Stimulated activated CD8-positive, alpha-beta memory T cell treated with anti-CD3 and anti-CD28 coated beads, Interleukin-7, amount 100 ng/mL, for 48 hours (primary cell): ENCODE results near the gene THRB.

Experiments
- DNase-seq, 2 donors: peaks; one replicate each; pipeline ENCODE4 v3.0.0-alpha.2; 2020; ENCODE audit warnings: low read depth in 1 of 2; ENCODE audit errors: extremely low read depth in 1 of 2

The THRB gene

DNA sequence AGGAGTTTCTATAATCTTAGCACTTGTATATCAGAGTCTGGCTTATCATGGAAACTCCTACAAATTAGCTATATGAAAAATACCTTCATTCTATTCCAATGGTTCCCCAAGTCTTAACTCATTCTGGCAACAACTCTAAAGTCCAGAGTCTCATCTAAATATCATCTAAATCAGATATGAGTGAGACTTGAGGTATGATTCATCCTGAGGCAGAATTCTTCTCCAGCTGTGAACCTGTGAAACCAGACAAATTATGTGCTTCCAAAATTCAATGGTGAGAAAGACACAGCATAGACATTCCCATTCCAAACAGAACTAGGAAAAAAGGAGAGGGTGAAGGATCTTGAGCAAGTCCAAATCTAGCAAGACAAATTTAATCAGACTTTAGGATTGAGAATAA is 138.8 kb downstream of the THRB start:
- DNase-seq: no peak

DNA sequence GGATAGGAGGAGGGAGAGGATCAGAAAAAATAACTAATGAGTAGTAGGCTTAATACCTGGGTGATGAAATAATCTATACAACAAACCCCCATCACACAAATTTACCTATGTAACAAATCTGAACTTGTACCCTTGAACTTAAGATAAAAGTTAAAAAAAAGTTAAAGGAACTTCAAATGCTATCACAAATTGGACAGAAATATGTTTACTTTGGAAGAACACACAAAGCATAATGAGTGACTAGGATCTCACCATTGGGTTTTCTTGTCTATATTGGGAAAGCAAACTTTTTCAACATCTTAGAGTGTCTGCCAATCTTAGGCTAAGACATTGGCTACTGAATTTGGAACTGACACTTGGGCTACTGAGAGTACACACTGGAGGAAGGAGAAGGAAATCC is 140.4 kb downstream of the THRB start:
- DNase-seq: no peak

DNA sequence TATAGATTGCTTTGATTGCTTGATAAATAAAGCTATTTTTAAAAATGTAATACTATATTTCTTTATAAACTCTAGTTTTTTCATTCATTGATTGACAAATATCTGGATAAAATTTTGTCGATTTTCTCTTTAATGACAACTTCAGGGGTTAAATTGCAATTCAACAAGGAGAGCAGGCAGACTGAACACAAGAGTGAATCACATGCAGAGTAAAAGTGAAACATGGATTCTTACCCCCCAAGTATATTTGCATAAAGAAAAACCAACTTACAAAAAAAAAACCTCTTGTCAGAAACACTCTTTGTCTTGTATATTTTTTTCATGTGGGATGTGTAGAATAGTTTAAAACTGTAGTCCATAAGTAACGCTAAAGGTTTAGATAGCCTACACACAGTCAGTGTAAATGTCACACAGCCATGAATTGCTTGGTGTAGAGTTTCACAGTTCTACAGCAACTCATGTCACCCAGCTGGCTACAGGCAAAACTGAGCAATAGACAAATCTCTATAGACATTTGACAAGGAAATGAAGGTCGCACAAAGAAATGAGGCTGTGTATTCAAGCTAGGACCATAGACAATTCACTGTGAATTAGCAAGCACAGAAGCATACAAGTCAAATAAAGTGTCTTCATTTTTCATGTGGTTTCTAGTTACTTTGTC is 141.6 kb downstream of the THRB start:
- DNase-seq: no peak

DNA sequence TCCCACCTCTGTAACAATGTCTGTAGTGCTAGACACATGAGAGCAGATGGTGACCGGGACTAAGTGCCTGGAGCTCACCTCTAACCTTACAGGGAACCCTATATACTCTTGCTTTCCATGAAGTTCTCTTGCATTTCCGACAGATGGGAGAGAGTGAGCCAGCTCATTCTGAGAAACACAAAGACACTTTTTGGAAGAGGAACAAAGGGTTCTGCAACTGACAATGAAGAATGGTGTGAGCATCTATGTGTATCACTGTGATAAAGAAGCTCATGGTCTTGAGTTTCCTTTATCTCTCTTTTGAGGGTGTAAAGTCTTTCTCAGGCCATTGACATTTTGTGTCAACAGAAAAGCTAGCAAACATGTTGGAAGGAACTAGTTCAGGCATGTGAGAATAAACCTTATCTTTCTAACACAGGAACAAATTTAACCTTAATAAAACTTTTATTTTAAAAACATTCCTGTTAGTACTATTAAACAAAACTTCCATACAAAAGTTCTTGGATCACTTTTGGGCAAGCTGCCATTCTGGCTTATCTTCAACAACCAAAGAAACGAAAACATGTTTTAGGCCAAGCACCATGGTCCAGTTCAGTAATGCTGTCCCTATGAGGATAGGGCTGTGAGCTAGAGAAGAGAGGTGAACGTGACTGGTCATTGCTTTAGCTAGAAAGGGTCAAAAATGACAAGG is 142.7 kb downstream of the THRB start:
- no peak for DNase-seq

DNA sequence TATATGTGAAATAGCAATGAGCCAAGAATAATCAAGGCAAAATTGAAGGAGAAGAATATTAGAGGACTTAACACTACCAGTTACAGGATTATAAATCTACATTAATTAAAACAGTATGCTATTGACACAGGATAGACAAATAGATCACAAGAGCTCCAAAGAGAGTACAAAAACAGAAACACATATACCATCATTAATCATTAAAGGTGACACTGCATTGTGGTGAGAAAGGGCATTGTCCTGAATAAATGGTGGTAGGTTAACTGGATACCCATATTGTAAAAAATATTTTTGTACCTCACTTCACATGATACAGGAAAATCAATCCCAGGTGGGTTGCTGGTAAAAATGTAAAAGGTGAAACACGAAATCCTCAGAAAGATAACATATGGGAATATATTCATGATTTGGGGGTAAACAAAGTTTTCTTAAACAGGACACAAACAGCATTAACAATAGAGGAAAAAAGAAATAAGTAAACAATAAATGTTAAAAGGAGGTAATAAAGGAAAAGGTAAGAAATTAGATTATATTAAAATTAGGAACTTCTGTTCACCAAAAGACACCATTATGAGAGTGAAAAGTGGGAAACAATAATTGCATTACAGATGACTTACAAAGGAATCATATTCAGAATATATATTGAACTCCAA is 145.2 kb downstream of the THRB start:
- DNase-seq: no peak

DNA sequence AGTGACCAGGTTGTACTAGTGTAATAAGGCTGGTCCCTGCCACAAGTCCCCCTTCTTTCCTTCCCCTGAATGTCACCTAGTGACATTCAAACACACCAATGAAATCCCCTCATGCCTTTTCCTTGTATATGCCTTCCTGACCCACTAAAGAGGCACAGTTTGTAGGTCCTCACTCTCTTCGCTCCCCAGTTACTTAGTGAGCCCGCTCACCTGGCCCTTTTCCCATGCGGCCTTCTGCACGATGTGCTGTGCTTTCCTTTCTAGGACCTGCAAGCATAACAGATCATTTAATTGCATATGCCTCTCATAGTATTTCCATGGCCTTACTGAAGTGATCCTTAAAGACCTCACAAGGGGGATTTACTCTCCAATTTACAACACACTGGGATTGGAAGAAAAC is 146.3 kb downstream of the THRB start:
- DNase-seq: no peak

DNA sequence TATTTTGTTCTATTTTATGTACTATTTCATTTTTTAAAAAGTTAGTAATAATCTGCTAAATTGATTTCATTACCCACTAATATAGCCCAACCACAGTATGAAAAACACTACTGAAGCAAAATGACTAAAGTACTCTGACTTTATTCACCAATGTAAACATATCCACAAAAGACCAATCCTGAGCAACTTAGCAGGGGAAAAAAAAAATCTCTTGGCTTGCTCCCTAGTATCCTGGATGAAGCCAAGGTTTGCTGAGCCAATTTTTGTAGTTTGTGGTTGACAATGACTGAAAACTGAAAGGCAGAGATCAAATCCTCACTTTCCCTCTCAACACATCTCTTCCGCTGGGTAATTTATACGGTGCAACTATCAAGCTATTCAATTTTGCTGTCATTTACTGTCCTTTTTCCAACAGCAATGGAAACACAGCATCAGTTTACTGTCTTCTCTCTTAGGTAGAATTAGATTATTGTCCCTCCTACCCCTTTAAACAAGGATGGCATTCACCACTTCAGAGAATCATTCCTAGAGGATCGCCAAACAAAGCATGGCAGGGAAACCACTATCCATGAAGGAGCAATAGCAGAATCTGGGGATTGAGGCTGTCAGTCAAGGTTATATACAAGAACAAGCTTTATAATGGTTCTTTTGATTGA is 149.7 kb downstream of the THRB start:
- no peak for DNase-seq

DNA sequence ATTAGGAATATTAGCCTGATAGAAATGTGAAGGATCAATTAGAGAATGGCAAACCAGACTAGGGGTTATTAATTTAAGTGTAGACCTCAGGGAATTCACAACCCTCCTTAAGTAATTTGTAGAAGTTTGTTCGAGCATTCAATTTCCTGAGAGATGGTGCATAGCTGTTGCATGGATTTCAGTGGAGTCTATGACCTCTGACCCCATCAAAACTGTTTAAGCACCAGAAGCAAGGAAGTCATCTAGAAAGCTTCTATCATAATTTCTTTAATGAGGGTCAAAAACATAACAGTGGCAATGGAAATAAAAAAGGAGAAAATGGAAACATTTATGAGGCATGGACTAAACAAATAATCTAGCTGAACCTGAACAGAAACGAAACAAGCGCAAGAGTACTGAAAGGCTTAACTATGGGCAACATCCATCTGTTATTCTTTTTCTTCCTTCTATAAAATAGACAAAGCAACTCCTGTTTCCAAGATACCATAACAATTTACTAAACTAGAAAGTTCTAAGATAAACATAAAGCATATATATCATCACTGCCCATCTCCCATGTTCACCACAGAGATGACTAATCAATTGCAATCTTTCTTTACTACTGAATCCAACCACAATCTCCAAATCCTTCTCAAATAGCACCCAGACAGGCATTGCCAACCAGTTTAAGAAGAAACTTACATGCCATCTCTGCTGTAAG is 151.4 kb downstream of the THRB start:
- DNase-seq: no peak

DNA sequence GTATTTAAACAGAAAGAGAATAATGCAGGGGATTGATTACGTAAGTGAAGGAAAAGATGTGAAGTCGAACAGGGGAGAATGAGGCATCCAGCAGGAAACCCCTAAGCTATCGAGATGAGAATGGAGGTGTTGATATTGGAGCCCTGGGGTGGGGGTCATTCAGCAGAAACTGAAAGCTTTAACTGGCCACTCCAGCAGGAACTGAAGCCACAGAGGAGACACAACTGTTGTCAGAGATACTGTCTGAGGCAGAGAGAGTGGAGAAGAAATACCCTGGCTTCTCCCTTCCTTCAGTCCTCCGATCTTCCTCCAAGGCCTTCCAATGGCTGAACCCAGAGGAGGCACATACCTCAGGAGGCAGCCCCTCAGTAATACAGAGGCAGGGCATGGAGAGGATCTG is 152.4 kb downstream of the THRB start:
- DNase-seq: no peak

DNA sequence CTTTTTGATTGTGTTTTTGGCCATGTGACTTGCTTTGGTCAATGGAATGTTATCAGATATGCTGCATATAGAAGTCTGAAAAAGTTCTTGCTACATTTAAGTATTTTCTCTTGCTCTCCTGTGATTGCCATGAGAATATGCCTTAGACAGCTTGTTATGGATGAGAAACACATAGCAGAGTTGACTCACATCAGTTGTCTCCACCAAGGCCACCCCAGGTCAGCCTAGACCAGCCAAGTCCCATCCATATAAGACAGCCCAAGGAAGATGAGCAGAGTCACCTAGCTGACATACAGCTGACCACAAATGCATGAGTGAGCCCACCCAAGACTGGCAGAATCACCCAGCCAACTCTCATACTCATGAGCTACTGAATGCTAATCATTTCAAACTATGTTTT is 153.0 kb downstream of the THRB start:
- no peak for DNase-seq

DNA sequence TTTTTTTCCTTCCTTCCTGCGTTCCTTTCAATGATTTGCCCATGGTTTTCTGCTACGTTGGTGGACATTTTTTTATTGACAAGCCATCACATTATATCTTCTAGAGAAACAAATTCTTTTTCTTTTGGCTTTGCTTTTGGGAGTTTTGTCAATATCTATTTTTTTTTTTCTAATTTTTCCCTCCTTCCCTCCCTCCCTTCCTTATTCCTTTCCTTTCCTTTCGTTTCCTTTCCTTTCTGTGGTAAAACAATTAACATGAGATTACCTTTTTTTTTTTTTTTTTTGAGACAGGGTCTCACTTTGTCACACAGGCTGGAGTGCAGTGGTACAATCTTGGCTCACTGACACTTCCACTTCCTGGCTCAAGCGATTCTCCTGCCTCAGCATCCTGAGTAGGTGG is 153.7 kb downstream of the THRB start:
- DNase-seq: no peak

DNA sequence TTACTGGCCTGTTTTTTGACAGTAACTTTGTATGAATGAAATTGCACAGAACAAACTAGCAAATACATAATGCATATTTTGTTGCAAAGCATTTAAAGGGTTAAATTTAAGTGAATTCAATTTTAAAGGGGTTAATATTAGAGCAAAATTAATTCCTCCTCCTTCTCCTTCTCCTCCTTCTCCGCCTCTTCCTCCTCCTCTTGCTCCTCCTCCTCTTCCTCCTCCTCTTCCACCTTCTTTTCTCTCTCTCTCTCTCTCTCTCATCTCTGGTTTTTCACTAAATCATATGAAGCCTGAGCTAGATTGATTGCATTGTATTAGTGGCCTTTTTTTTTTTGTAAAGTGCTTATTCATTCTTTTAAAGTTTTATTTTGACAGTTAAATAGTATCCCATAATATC is 154.5 kb downstream of the THRB start:
- no peak for DNase-seq

DNA sequence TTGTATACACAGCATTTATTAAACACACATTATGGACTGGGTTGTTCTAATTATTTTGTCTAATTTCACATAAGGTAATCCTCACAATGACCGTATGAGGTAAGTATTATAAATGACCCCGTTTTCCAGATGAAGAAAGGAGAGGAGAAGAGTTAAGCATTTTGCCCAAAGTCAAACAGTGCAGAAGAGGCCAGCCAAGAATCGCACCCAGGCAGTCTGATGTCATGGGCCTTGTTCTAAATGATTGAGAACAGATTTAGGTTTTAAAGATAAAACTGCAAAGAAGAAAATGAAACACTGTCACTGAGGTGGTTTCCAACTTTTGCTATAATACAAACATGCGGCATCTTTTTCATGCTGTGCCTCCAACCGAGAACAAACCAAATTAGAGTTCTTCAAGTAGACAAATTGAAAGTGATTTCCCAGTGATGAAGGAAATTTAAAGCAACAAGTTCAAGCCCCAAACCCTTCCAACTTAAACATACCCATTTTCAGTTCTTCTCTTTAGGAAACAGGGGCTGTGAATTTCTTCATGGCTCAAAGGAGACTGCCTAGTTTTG is 155.3 kb downstream of the THRB start:
- DNase-seq: no peak

DNA sequence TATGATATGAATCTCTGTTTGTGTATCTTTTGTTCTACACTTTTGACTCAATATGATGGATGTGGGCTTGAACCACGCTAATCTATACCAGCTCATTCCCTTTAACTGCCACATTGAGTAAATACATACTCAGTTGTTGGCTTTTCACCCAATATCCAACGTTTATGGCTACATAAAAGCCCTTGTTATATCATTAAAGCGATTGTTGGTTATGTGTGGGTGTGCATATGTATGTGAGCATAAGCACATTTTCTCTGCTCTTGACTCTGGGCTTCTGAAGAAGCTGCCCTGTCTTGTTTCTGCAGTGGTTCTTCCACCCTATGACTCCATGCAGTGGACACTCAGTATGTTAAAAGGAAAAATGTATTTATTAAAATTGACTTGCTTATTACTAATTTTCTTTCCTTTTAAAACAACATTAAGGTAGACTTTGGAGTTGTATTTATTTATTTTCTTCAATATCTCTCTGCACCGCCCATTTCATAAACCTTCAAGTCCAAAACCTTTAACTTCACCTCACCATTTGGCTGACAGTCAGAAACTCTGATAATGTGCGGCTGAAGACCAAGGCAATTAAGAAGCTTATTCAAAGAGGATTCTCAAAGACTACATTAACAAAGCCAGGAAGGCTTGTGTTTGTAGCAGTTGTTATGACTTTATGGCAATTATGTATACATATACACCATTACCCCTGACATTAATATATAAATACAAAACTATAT is 156.1 kb downstream of the THRB start:
- no peak for DNase-seq

DNA sequence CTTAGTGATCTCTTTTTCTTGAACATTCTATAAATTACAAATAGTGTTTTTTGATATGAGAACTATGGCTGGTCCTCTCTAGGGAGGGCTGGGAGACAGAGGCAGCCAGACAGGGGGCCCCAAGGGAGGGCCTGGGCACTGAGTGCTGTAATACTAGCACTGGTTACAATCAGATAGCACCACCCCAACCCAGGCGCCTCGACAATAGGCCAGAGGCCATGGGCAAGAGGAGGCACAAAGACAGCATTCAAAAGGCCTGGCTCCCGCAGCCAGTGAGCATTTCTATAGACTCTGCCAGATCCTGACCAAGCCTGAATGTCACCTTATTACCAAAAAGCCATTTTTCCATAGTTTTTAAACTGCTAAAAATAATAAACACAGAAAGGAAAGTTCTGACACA is 158.5 kb downstream of the THRB start:
- no peak for DNase-seq

DNA sequence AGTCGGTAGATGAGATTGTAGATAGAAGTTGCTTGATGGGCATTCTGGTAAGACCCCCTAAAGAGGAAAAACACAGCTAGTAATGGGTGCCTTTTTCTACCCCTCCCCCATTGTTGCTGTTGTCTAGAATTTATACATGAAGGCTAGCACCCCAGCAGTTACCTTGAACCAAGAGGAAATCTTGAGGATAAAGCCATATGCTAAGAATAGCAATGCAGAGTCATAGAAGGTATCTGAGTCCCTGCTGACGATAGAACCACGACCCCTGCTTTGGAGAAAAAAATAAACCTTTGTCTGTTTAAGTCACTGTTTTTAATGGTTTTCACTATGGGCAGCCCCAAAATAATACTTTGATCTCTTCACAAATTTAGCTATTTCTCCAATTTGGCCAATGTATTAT is 162.6 kb downstream of the THRB start:
- DNase-seq: no peak

DNA sequence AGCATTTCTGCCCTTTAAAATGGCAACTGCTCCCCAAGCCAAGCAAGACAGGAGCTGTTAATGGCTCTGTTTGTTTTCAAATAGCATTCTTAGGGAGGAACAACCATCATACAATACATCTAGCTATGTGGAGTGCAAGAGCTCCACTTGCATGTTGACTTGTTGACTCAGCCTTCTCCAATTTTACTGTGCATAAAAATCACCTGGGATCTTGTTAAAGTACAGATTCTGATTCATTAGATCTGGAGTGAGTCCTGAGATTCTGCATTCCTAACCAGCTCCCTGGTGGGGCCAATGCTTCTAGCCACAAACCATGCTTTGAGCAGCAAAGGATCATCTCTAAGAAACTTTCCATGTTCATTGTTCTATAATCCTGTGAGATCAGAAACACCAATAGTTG is 171.4 kb downstream of the THRB start:
- DNase-seq: no peak

DNA sequence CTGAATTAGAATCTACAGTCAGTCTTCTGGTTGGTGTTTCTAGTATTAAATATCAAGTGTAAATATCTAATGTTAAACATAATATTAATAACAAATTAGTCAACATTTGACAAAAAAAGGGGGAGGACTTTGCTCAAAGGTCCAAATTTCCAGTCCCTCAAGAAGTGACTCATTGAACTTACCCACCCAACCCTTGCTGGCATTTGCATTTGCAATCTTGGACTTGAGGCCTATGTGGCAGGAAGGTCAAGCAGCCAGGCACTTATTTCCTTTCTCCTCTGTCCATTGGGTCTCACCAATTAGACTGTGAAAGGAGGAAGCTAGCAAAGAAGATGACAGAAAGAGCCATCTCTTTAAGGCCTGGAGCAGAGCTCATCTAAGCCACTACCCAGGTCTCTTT is 174.0 kb downstream of the THRB start:
- DNase-seq: no peak

DNA sequence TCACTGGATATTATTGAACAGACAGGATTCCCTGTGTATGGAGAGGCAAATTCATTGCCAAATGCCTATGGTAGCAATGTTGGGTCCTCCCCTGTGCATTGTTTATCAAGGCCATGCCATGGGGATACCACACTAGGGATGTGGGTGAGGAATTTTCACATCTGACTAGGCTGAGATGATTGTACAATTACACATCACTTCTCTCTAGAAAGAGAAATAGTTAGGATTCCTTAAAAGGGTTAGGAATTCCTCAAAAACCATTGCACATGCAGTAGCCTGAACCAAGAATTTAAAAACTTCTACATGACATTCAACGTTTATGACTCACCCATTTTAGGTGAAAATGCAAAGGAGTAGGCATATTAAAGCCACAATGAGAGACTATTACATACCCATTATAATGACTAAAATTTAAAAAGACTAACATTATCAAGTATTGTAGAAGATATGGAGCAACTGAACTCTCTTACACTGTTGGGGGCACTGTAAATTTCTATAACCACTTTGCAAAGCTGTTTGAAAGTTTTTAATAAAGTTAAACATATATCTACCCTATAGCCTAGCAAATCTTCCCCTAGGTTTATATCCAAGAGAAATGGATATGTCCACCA is 175.9 kb downstream of the THRB start:
- no peak for DNase-seq

DNA sequence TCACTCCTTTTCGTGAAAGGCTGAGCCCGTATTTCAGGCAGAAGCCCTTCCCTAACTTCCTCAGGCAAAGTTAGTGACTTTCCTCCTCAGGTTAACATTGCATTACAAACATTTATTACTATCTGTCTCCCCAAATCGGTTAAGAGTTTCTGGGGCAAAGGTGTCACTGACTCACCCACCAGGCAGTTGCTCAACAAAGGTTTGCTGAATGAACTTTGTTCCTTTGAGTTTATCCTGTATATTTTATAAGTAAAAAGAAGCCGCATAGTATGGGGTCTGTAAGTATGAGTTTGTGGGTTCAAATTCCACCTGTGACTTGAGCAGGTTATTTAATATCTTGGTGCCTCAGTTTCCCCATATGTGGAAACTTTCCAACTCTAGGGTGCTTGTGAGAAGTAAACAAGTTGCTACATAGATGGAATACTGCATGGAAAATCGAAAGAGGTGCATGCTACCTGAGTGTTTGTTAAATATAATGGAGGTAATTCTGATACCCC is 177.7 kb downstream of the THRB start:
- DNase-seq: no peak
